Measurements from ENCODE around the gene FCN1.

DNA sequence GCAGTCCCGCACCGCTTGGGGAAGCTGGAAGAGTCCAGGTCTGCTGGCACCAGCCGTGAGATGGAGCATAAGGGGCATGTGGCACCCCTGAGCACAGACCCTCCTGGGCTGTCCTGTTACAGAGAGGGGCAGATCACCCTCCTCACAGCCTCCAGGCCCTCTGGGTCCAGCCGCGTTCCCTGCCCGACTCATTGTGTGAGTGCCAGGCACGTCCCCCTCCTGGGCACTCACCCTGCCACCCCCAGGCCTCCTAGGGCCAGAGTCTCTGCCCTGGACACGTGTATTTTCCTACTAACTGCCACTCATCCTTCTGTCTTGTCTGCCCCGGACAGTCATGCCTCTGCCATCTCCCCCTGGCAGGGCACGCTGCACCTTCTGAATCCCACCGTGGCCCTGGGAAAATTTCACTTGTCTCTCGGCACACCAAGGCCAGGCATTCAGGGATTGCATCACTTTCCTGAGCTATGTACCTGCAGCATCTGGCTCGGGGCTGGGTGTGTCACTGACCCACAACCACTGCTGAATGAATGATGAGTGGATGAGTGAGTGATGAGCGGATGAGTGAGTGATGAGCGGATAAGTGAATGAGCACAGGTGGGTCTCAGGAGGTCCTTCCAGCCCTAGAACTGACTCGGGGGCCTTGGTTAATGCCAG, 21.5 kb upstream of the FCN1 start:
- TF ChIP-seq, protein P1, sequence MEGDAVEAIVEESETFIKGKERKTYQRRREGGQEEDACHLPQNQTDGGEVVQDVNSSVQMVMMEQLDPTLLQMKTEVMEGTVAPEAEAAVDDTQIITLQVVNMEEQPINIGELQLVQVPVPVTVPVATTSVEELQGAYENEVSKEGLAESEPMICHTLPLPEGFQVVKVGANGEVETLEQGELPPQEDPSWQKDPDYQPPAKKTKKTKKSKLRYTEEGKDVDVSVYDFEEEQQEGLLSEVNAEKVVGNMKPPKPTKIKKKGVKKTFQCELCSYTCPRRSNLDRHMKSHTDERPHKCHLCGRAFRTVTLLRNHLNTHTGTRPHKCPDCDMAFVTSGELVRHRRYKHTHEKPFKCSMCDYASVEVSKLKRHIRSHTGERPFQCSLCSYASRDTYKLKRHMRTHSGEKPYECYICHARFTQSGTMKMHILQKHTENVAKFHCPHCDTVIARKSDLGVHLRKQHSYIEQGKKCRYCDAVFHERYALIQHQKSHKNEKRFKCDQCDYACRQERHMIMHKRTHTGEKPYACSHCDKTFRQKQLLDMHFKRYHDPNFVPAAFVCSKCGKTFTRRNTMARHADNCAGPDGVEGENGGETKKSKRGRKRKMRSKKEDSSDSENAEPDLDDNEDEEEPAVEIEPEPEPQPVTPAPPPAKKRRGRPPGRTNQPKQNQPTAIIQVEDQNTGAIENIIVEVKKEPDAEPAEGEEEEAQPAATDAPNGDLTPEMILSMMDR (IDR thresholded peaks at IDR 0.05), result no peak
- TF ChIP-seq POLR2A (IDR thresholded peaks at IDR 0.05) (no peak), POLR2AphosphoS5 (IDR thresholded peaks at IDR 0.05) (no peak)

Data from breast epithelium (tissue), 3 donors.